NCI-H69 (cell line): ENCODE results near the gene ZSCAN31.
A peak's percentile ranks its signal among the peaks of the same experiment; 100 is the strongest.
"Not testable (repeated sequence)": the region's sequence is repeated elsewhere in the genome, so short reads cannot be mapped to it uniquely, and the experiment has no call there.

Experiments
- DNase-seq: peaks from one replicate; lab custom pipeline; 2025; lab: John Stamatoyannopoulos, UW

Gene ZSCAN31

DNA sequence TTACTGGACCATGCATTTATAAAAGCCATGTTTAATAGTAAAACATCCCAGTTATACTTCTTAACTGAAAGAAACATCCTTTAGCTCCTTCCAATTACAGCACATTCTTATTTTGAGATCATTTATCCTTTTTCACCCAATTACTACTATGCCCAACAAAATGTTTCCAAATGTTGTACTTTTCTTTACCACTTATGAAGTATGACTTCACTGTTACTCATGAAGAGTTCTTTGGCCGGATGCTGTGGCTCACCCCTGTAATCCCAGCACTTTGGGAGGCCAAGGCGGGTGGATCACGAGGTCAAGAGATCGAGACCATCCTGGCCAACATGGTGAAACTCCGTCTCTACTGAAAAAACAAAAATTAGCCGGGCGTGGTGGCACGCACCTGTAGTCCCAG lies 18.1 kb downstream of the ZSCAN31 start:
- DNase-seq, result not testable (repeated sequence)

DNA sequence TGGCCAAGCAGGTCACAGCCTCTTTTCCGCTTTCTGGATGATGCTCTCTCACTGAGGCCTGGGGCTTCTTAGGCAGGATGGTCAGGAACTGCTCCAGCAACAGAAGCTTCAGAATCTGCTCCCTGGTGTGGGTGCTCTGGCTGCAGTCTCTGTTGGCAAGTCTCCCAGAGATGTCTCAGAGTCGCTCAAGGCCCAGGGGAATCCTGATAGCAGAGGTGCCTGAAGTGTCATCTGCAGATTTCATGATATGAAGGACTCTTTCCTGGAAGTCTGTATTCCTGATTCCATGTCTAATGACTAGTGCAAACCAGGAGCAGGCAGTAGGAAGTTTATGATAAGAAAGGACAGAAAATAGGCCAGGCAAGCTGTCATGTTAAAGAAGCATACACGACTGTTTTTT lies 20.3 kb downstream of the ZSCAN31 start:
- DNase-seq, result no peak

- no peak for DNase-seq
Measured at GRCh38 chr6:28312939-28313338, 23.0 kb downstream of the ZSCAN31 start.

DNA sequence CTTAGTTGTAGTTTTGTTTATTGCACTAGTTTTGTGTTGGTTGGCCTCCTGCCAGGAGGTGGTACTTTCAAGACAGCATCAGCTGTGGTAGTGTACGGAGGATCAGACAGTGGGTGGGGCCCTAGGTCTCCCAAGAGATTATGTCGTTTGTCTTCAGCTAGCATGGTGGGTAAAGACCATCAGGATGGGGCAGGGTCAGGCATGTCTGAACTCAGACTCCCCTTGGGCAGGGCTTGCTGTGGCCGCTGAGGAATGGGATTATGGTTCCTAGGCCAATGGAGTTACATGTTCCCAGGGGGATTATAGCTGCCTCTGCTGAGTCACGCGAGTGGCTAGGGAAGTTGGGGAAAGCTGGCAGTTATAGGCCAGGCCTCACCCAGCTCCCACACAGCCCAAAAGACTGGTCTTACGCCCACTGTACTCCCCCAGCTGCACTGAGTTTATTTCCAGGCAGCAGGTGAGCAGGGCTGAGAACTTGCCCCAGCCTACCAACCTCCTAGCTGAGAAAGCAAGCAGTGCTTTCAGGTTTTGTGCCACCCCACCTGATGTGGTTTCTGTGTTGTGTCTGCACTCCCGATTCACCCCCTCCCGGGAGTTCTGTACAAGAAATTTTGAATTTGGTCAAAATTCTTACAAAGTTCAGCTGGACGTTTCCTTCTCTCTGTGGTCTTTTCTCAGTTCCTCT lies 24.7 kb downstream of the ZSCAN31 start:
- no peak for DNase-seq

DNA sequence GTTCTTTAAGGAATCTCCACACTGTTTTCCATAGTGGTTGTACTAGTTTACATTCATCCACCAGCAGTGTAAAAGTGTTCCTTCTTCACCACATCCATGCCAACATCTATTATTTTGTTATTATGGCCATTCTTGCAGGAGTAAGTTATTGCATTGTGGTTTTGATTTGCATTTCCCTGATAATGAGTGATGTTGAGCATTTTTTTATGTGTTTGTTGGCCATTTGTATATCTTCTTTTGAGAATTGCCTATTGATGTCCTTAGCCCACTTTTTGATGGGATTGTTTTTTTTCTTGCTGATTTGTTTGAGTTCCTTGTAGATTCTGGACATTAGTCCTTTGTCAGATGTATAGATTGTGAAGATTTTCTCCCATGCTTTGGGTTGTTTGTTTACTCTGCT lies 29.6 kb downstream of the ZSCAN31 start:
- not testable (repeated sequence) for DNase-seq

- DNase-seq, result no peak
Measured at GRCh38 chr6:28303570-28303969, 32.4 kb downstream of the ZSCAN31 start.

- no peak for DNase-seq
Measured at GRCh38 chr6:28296520-28297060, 39.4 kb downstream of the ZSCAN31 start.

- no peak for DNase-seq
Measured at GRCh38 chr6:28295326-28295725, 40.6 kb downstream of the ZSCAN31 start.

GRCh38 chr6:28291573-28291972 lies 44.4 kb downstream of the ZSCAN31 start:
- no peak for DNase-seq

DNA sequence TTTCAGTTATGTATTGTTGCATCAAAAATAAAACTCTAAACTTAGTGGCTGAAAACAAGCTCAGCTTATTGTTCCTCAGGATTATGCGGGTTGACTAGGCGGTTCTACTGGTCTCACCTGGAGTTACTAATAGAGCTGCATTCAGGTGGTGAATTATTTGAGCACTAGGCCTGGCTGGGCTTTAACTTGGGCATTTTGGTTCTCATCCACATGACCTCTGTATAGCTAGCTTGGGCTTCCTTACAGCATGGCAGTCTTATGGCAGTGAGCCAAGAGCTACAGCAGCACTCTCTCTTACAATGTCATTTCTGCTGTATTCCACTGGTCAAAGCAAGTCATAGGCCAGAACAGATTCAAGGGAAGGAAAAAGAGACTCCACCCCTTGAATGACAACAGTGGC lies 53.0 kb downstream of the ZSCAN31 start:
- DNase-seq, result peak; percentile 7

- DNase-seq, result peak; percentile 95
Measured at GRCh38 chr6:28281288-28282064, 54.5 kb downstream of the ZSCAN31 start, which contains the start of gene PGBD1. TSS of gene PGBD1 (plus strand) at chr6:28281572. CDS start at chr6:28283814, 2,242 bp downstream.

DNA sequence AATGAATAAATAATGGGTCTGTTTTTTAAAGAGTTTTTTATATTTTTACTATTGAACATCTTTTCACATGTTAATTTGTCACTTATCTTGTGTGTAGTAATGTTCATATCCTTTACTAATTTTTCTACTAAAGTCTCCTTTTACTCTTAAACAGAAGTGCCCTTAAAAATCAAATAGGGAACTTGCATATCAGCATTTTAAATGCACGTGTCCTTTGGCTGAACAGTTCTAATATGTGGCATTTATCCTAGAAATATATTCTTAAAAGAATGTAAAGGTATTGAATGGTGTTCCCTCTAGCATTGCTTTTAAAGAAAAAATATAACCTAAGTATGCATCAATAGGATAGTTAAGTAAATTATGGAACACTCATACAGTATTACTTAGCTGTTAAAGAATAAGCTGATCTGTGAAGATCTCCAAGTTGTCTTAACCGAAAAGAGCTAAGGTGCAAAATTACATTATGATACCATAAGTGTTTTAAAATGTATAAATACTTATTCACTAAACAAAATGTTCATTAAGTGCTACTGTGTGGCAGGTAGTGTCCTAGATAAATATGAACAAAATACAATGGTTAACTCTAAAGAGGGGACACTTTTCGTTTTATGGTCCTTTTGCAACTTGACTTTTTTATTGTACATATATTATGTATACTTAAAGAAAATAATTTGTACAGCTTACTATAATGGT lies 55.2 kb downstream of the ZSCAN31 start:
- no peak for DNase-seq

- no peak for DNase-seq
Measured at GRCh38 chr6:28277746-28278145, 58.2 kb downstream of the ZSCAN31 start.

DNA sequence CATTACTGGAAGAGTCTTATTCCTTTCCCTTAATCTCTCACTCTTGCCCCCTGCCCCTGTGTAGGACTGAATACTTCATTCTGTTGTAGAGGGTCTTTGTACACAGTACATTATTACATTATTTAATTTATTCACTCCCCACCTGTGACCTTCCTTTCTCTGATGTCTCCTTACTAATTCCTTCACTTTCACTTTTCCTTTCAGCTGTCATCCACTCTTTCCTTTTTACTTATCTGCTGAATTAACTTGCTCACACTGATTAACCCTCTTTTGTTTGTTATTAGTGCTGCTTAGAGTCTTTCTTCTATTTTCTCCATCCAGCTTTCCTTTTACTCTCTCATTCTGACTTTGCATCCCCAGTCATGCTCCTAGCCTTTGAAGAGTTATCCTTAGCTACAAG lies 61.1 kb downstream of the ZSCAN31 start:
- no peak for DNase-seq
